CD4-positive, alpha-beta T cell (primary cell): ENCODE results near the gene ANO10. TPM values are rescaled to one million over a fixed set of nuclear protein-coding genes. Genes with fewer than 3 reads are reported as not detected.

Experiments
- ATAC-seq: fragments of 200-7000 bp; cut with Tn5 transposase; one replicate; pipeline ENCODE4 v1.10.0; 2022; ENCODE audit warnings: mild to moderate bottlenecking; ENCODE audit not compliant: poor library complexity
- CTCF ChIA-PET: fragments of 350-600 bp; sonication (Branson Sonifier 250); formaldehyde crosslinking; loops from one replicate; lab custom pipeline; 2021; ENCODE audit warnings: antibody characterized with exemption, inconsistent platforms; lab: Charles Lee
- POLR2A ChIA-PET: fragments of 350-600 bp; sonication (Branson Sonifier 250); formaldehyde crosslinking; loops from one replicate; lab custom pipeline; 2021; ENCODE audit warnings: antibody characterized with exemption, inconsistent platforms; lab: Charles Lee
- DNase-seq, 14 experiments: peaks; one replicate each; pipeline ENCODE4 v3.0.0-alpha.2; 2013 to 2020; ENCODE audit warnings: mixed read lengths in 2 of 14
- H3K27ac ChIP-seq, 2 donors: one replicate each; pipeline versions ENCODE4 v1.5.1 to v1.7.0; 2013; ENCODE audit warnings: low read length in 2 of 2, low read depth in 1 of 2, mild to moderate bottlenecking in 1 of 2
- H3K27me3 ChIP-seq, 2 experiments: 1 replicate in 1 of 2; 2 replicates in 1 of 2; pipeline versions ENCODE4 v1.6.1 to v1.7.0; 2013; ENCODE audit warnings: low read length in 2 of 2, control low read depth in 1 of 2, mild to moderate bottlenecking in 1 of 2, moderate library complexity in 1 of 2; ENCODE audit not compliant: insufficient read depth in 2 of 2, control insufficient read depth in 1 of 2
- H3K36me3 ChIP-seq: one replicate; pipeline ENCODE4 v1.6.1; 2013; ENCODE audit warnings: low read length, control low read depth; ENCODE audit not compliant: insufficient read depth
- H3K4me1 ChIP-seq: one replicate; pipeline ENCODE4 v1.6.1; 2013; ENCODE audit warnings: low read length, control low read depth; ENCODE audit not compliant: insufficient read depth
- H3K4me3 ChIP-seq: one replicate; pipeline ENCODE4 v1.5.1; 2013; ENCODE audit warnings: mild to moderate bottlenecking, low read length, moderate library complexity
- H3K9me3 ChIP-seq, 2 experiments: 1 replicate in 1 of 2; 2 replicates in 1 of 2; pipeline versions ENCODE4 v1.6.1 to v1.7.0; 2013; ENCODE audit warnings: low read length in 2 of 2, mild to moderate bottlenecking in 2 of 2, control low read depth in 1 of 2, moderate library complexity in 1 of 2; ENCODE audit not compliant: control insufficient read depth in 1 of 2, insufficient read depth in 1 of 2
- H3K27ac Mint-ChIP-seq: one replicate; pipeline ENCODE4 v1.8.0; 2020; ENCODE audit warnings: mixed read lengths
- H3K27me3 Mint-ChIP-seq: one replicate; pipeline ENCODE4 v1.8.0; 2021; ENCODE audit warnings: mixed read lengths
- H3K36me3 Mint-ChIP-seq: one replicate; pipeline ENCODE4 v1.8.0; 2021; ENCODE audit warnings: low read depth, mixed read lengths
- H3K4me1 Mint-ChIP-seq: one replicate; pipeline ENCODE4 v1.8.0; 2021; ENCODE audit warnings: low read depth, mixed read lengths
- H3K4me3 Mint-ChIP-seq: one replicate; pipeline ENCODE4 v1.8.0; 2020; ENCODE audit warnings: mild to moderate bottlenecking, mixed read lengths
- H3K9me3 Mint-ChIP-seq: one replicate; pipeline ENCODE4 v1.8.0; 2020; ENCODE audit warnings: mixed read lengths
- CTCF ChIP-seq: fragments of 200-600 bp; IDR thresholded peaks from one replicate; pipeline ENCODE4 v1.8.0; 2022; ENCODE audit warnings: antibody characterized with exemption, mild to moderate bottlenecking
- intact Hi-C, 2 experiments: fragments of 100-400 bp; cut with DNase I in 1 of 2; cut with micrococcal nuclease in 1 of 2; formaldehyde crosslinking; loops; one replicate each; pipeline versions ENCODE4 v1.15.1 to v1.9.0; 2023 to 2025; cut with DNase I, micrococcal nuclease
- total RNA-seq, 174 experiments: library from RNA in 2 of 174; stranded (reverse) in 2 of 174; gene quantifications; one replicate each; pipeline ENCODE4 v1.2.3 and lab custom pipeline; 2021 to 2026

The ANO10 gene
- total RNA-seq, 2 experiments from 2014 or later = 6.9 to 8.0 TPM

DNA sequence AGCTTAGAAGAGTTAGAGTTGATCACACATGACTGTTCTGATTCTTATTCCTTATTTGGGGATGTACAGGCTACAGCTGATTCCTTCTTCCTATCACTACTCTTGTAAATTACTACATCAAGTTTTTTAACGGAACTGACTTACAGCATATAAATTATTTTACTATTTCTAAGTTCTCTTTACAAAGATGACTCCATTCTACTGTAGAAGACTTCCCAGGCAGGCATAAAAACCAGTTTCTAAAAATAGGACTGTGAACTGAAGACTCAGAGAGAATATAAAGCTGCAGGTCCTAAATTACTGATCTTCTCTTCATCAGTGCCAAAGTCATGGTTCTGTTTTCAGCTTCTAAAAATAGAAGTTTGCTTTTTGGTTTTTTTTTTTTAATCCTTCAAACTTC is 38.9 kb downstream of the ANO10 start:
- CTCF ChIA-PET = no interaction called here
- Histone ChIP-seq H3K4me1 (no peaks in the 10 kb centered on the region), H3K9me3 (no peaks in the 10 kb centered on the region), H3K4me3 (no peak overlapping the region), H3K27me3 (no peaks in the 10 kb centered on the region), H3K36me3 (no peaks in the 10 kb centered on the region), H3K27ac (no peak overlapping the region)
- Mint-ChIP-seq H3K27me3 (no peaks in the 10 kb centered on the region), H3K36me3 (no peaks in the 10 kb centered on the region), H3K9me3 (no peaks in the 10 kb centered on the region), H3K27ac (no peak overlapping the region), H3K4me3 (no peak overlapping the region), H3K4me1 (peaks cover 12% of the 10 kb centered on the region)
- DNase-seq = no peak
- intact Hi-C loops = no loop called here
- ATAC-seq = no peak
- no peak for TF ChIP-seq CTCF
- POLR2A ChIA-PET = no interaction called here

GRCh38 chr3:43581343-43581742 is 40.5 kb downstream of the ANO10 start:
- no peak for TF ChIP-seq CTCF
- Mint-ChIP-seq H3K4me3 (no peak overlapping the region), H3K27ac (no peak overlapping the region), H3K9me3 (no peaks in the 10 kb centered on the region), H3K4me1 (peaks cover 12% of the 10 kb centered on the region), H3K27me3 (no peaks in the 10 kb centered on the region), H3K36me3 (peaks cover 12% of the 10 kb centered on the region)
- Histone ChIP-seq H3K4me3 (no peak overlapping the region), H3K27me3 (no peaks in the 10 kb centered on the region), H3K4me1 (no peaks in the 10 kb centered on the region), H3K36me3 (peaks cover 5% of the 10 kb centered on the region), H3K27ac (no peak overlapping the region), H3K9me3 (no peaks in the 10 kb centered on the region)
- intact Hi-C loops = no loop called here
- DNase-seq = no peak
- no peak for ATAC-seq
- ChIA-PET POLR2A (no interaction called here), CTCF (no interaction called here)

DNA sequence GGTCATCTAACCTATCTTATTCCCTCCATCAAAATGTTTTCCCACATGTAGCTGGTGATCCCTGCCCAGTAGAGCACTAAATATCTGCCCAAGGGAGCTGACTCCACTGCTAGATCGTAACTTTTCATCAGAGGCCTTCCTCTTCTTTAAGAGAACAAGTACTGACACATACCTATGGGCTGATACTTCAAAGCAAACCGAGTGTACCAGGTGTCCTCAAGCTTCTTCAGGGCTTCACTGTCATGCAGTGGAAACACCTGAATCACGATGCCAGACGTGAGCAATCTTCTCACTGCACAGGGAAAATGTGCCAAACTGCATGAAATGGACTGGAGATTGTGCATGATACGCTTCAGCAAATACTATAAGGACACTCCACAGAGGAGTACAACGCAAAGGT is 41.6 kb downstream of the ANO10 start:
- Histone ChIP-seq H3K4me3 (no peak overlapping the region), H3K27me3 (no peaks in the 10 kb centered on the region), H3K9me3 (no peaks in the 10 kb centered on the region), H3K36me3 (peaks cover 6% of the 10 kb centered on the region), H3K27ac (no peak overlapping the region), H3K4me1 (no peaks in the 10 kb centered on the region)
- intact Hi-C loops = no loop called here
- no peaks in the 10 kb centered on the region for H3K27me3 Mint-ChIP-seq
- peaks cover 12% of the 10 kb centered on the region for H3K4me1 Mint-ChIP-seq
- H3K36me3 Mint-ChIP-seq = peaks cover 20% of the 10 kb centered on the region
- TF ChIP-seq CTCF = no peak
- ATAC-seq (no peak), DNase-seq (no peak)
- ChIA-PET POLR2A (no interaction called here), CTCF (no interaction called here)
- H3K27ac Mint-ChIP-seq = no peak overlapping the region
- no peak overlapping the region for H3K4me3 Mint-ChIP-seq
- no peaks in the 10 kb centered on the region for H3K9me3 Mint-ChIP-seq
